ENCODE measurements around the gene ADAD2. TPM values are rescaled to one million over a fixed set of nuclear protein-coding genes. Genes with fewer than 3 reads are reported as not detected.

The ADAD2 gene
- total and polyA plus RNA-seq, 2 of the 4 experiments (the other 2 are of a cell fraction): not detected

Other genes with a start within 250 kb of the ADAD2 start
- gene OSGIN1, start 237.9 kb upstream of the ADAD2 start, total RNA-seq (2012; rRNA removed): 0.83 and 0.90 TPM in 2 replicates
- gene OSGIN1, start 237.9 kb upstream of the ADAD2 start, polyA plus RNA-seq (2012; rRNA removed): 6.4 and 7.4 TPM in 2 replicates
- gene NECAB2, start 222.9 kb upstream of the ADAD2 start, total RNA-seq (2012; rRNA removed): under 0.01 TPM in 1 of 2 replicates, not detected in the other
- 0.26 and 0.27 TPM in 2 replicates for gene NECAB2, start 222.9 kb upstream of the ADAD2 start, polyA plus RNA-seq (2012; rRNA removed)
- gene SLC38A8, start 148.4 kb upstream of the ADAD2 start, total RNA-seq (2012; rRNA removed): not detected in 2 replicates
- gene SLC38A8, start 148.4 kb upstream of the ADAD2 start, polyA plus RNA-seq (2012; rRNA removed): not detected in 2 replicates
- gene MBTPS1, start 74.2 kb upstream of the ADAD2 start, total RNA-seq (2012; rRNA removed): 70.3 and 70.4 TPM in 2 replicates
- 45.9 and 59.0 TPM in 2 replicates for gene MBTPS1, start 74.2 kb upstream of the ADAD2 start, polyA plus RNA-seq (2012; rRNA removed)
- gene HSDL1, start 46.0 kb upstream of the ADAD2 start, total RNA-seq (2012; rRNA removed): 18.3 and 25.6 TPM in 2 replicates
- gene HSDL1, start 46.0 kb upstream of the ADAD2 start, polyA plus RNA-seq (2012; rRNA removed): 9.4 and 11.6 TPM in 2 replicates
- not detected in 2 replicates for gene DNAAF1, start 45.8 kb upstream of the ADAD2 start, total RNA-seq (2012; rRNA removed)
- 0.05 TPM in 1 of 2 replicates, not detected in the other for gene DNAAF1, start 45.8 kb upstream of the ADAD2 start, polyA plus RNA-seq (2012; rRNA removed)
- 6.1 and 7.3 TPM in 2 replicates for gene TAF1C, start 4.1 kb upstream of the ADAD2 start, total RNA-seq (2012; rRNA removed)
- gene TAF1C, start 4.1 kb upstream of the ADAD2 start, polyA plus RNA-seq (2012; rRNA removed): 35.5 and 41.6 TPM in 2 replicates
- not detected in 2 replicates for gene KCNG4, start 48.9 kb downstream of the ADAD2 start, total RNA-seq (2012; rRNA removed)
- gene KCNG4, start 48.9 kb downstream of the ADAD2 start, polyA plus RNA-seq (2012; rRNA removed): not detected in 2 replicates
- 4.7 and 5.0 TPM in 2 replicates for gene WFDC1, start 103.7 kb downstream of the ADAD2 start, total RNA-seq (2012; rRNA removed)
- gene WFDC1, start 103.7 kb downstream of the ADAD2 start, polyA plus RNA-seq (2012; rRNA removed): 6.8 and 7.0 TPM in 2 replicates
- not detected in 2 replicates for gene ATP2C2, start 177.4 kb downstream of the ADAD2 start, total RNA-seq (2012; rRNA removed)
- not detected in 2 replicates for gene ATP2C2, start 177.4 kb downstream of the ADAD2 start, polyA plus RNA-seq (2012; rRNA removed)

Measured in IMR-90 (cell line).